Measurements from ENCODE around the gene ABHD16B.

Gene ABHD16B

DNA sequence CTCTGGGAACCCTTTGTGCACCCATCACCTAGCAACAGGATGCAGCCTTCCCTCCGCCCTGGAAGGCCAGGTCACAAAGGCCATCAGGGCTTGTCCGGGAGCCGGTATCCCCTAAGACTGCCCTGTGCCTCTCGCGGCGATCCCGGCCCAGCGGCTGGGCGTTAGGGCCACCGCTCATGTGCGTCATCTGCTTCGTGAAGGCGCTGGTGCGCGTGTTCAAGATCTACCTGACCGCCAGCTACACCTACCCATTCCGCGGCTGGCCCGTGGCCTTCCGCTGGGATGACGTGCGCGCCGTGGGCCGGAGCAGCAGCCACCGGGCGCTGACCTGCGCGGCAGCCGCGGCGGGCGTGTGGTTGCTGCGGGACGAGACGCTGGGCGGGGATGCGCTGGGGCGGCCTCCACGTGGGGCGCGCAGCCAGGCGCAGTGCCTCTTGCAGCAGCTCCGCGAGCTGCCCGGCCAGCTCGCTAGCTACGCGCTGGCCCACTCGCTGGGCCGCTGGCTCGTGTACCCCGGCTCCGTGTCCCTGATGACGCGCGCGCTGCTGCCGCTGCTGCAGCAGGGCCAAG is at the start of gene ABHD16B:
ABHD16B (plus strand) TSS at position 134 of the 570 bp plus-strand sequence; CDS start at position 177, 43 bp downstream.
- Histone ChIP-seq H3K36me3 (ENCODE audit: control insufficient read depth, insufficient read depth, low read length) (peaks cover 9% of the 10 kb centered on the region), H3K4me3 (replicated peaks; ENCODE audit: low read depth, low read length) (no peak within 1 kb of the TSS), H3K27me3 (replicated peaks; ENCODE audit: control insufficient read depth, insufficient read depth, low read length) (no peaks in the 10 kb centered on the region)
- DNase-seq (ENCODE audit: extremely low read depth, insufficient read length), result no peak
- TF ChIP-seq, protein P1, sequence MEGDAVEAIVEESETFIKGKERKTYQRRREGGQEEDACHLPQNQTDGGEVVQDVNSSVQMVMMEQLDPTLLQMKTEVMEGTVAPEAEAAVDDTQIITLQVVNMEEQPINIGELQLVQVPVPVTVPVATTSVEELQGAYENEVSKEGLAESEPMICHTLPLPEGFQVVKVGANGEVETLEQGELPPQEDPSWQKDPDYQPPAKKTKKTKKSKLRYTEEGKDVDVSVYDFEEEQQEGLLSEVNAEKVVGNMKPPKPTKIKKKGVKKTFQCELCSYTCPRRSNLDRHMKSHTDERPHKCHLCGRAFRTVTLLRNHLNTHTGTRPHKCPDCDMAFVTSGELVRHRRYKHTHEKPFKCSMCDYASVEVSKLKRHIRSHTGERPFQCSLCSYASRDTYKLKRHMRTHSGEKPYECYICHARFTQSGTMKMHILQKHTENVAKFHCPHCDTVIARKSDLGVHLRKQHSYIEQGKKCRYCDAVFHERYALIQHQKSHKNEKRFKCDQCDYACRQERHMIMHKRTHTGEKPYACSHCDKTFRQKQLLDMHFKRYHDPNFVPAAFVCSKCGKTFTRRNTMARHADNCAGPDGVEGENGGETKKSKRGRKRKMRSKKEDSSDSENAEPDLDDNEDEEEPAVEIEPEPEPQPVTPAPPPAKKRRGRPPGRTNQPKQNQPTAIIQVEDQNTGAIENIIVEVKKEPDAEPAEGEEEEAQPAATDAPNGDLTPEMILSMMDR (IDR thresholded peaks at IDR 0.05; ENCODE audit: insufficient read depth, low read length, poor library complexity, severe bottlenecking), result no peak

DNA sequence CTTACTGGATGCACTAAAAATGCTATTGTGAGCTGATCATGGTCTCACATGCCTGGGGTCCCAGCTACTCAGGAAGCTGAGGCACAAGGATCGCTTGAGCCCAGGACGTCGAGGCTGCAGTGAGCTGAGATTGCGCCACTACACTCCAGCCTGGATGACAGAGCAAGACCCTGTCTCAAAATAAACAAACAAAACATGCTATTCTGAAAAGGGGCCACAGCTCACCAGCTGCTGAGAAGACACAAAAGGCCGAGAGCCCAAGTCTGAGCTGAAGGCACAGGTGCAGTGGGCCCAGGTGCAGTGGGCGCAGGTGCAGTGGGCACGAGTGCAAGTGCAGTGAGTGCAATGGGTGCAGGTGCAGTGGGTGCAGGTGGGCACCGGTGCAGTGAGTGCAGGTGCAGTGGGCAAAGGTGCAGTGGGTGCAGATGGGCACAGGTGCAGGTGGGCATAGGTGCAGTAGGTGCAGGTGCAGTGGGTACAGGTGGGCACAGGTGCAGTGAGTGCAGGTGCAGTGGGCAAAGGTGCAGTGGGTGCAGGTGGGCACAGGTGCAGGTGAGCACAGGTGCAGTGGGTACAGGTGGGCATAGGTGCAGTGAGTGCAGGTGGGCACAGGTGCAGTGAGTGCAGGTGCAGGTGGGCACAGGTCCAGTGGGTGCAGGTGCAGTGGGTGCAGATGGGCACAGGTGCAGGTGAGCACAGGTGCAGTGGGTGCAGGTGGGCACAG is 46.2 kb upstream of the ABHD16B start:
- no peaks in the 10 kb centered on the region; the same call in 1 of the 2 replicates for H3K27me3 ChIP-seq (replicated peaks; ENCODE audit: control insufficient read depth, insufficient read depth, low read length)
- TF ChIP-seq, protein P1 (IDR thresholded peaks at IDR 0.05; ENCODE audit: insufficient read depth, low read length, poor library complexity, severe bottlenecking), result no peak
- no peaks in the 10 kb centered on the region for H3K36me3 ChIP-seq (ENCODE audit: control insufficient read depth, insufficient read depth, low read length)
- no peak for DNase-seq (ENCODE audit: extremely low read depth, insufficient read length)
- no peak overlapping the region for H3K4me3 ChIP-seq (replicated peaks; ENCODE audit: low read depth, low read length)

DNA sequence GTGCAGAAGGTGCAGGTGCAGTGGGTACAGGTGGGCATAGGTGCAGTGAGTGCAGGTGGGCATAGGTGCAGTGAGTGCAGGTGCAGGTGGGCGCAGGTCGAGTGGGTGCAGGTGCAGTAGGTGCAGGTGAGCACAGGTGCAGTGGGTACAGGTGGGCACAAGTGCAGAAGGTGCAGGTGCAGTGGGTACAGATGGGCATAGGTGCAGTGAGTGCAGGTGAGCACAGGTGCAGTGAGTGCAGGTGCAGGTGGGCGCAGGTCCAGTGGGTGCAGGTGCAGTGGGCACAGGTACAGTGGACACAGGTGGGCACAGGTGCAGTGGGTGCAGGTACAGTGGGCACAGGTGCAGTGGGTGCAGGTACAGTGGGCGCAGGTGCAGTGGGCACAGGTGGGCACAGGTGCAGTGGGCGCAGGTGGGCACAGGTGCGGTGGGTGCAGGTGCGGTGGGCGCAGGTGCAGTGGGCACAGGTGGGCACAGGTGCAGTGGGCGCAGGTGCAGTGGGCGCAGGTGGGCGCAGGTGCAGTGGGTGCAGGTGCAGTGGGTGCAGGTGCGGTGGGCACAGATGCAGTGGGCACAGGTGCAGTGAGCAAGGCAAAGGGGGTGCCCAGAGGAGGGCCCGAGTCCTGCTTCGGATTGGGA is 45.6 kb upstream of the ABHD16B start:
- no peak for DNase-seq (ENCODE audit: extremely low read depth, insufficient read length)
- TF ChIP-seq, protein P1 (IDR thresholded peaks at IDR 0.05; ENCODE audit: insufficient read depth, low read length, poor library complexity, severe bottlenecking), result no peak
- no peaks in the 10 kb centered on the region; the same call in 1 of the 2 replicates for H3K27me3 ChIP-seq (replicated peaks; ENCODE audit: control insufficient read depth, insufficient read depth, low read length)
- no peak overlapping the region for H3K4me3 ChIP-seq (replicated peaks; ENCODE audit: low read depth, low read length)
- H3K36me3 ChIP-seq (ENCODE audit: control insufficient read depth, insufficient read depth, low read length), result no peaks in the 10 kb centered on the region

DNA sequence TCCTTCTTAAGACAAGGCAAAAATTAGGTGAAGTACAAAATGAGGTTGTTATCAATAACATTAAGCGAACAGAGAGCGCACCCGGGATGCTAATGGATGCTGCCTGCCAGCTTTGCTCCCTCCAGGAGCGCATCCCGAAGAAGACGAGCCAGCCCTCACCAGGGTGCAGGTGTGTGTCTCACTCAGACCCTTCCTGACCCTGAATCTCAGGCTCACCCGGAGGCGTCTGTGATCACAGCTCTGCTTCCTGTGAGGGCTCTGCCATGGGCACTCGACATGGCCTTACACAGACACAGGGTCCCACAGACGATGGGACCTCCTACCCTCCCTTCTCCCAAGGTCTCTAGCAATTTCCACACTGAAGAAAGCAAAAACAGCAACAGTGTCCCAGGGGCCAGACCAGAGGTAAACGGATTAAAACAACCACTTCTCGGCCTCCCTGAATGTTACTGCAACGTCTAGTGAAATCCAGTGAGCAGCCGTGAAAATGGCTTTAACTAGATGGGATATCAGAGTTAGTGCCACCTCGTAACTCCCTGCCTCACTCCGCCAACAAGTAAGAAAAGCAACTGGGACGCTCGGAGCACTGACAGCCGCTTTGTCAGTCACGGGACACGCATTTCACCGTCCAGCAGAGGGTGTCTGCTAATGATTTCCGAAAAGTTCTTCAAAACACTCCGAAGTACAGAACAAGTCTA is 41.9 kb upstream of the ABHD16B start:
- TF ChIP-seq, protein P1 (IDR thresholded peaks at IDR 0.05; ENCODE audit: insufficient read depth, low read length, poor library complexity, severe bottlenecking), result no peak
- no peak overlapping the region for H3K4me3 ChIP-seq (replicated peaks; ENCODE audit: low read depth, low read length)
- DNase-seq (ENCODE audit: extremely low read depth, insufficient read length), result no peak
- no peaks in the 10 kb centered on the region for H3K36me3 ChIP-seq (ENCODE audit: control insufficient read depth, insufficient read depth, low read length)
- H3K27me3 ChIP-seq (replicated peaks; ENCODE audit: control insufficient read depth, insufficient read depth, low read length), result no peaks in the 10 kb centered on the region

DNA sequence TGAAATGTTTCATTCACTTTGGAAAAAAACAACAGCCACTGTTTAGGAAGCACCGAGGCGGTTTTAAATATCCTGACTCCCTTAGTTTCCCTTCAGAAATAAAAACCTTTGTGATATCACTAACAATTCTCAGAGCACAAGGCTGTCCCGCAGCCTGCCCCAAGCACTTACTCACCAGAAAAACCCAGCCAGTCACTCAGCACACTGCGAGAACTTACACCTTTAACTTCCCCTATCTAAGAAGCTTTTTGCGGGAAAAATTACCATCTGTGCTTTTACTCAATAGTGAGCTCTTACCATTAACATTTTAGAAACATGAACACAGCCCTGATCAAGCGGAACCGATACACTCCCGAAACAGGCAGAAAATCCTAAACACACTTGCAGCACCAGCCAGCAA is 39.5 kb upstream of the ABHD16B start:
- no peaks in the 10 kb centered on the region; the same call in 1 of the 2 replicates for H3K27me3 ChIP-seq (replicated peaks; ENCODE audit: control insufficient read depth, insufficient read depth, low read length)

More for the DNA sequence above, 39.5 kb upstream of the ABHD16B start:
- Histone ChIP-seq H3K4me3 (replicated peaks; ENCODE audit: low read depth, low read length) (no peak overlapping the region), H3K36me3 (ENCODE audit: control insufficient read depth, insufficient read depth, low read length) (no peaks in the 10 kb centered on the region)
- no peak for DNase-seq (ENCODE audit: extremely low read depth, insufficient read length)
- TF ChIP-seq, protein P1 (IDR thresholded peaks at IDR 0.05; ENCODE audit: insufficient read depth, low read length, poor library complexity, severe bottlenecking), result no peak
